NT2/D1 (cell line): ENCODE data around the gene TTC13.

Source experiments
- YY1 ChIP-seq: IDR thresholded peaks from 2 replicates; pipeline ENCODE4 v1.6.1; 2011; ENCODE audit not compliant: insufficient read length, insufficient read depth
- ZNF274 ChIP-seq: IDR thresholded peaks from 2 replicates; pipeline ENCODE4 v1.6.1; 2011; ENCODE audit warnings: mild to moderate bottlenecking, low read depth, low read length

- TF ChIP-seq ZNF274 (no peak), YY1 (no peak)
Measured at GRCh38 chr1:230979389-230979716, 692 bp upstream of the TTC13 start.
